GM12878 (cell line): ENCODE results near the gene SMIM1. TPM values are rescaled to one million over a fixed set of nuclear protein-coding genes. Genes with fewer than 3 reads are reported as not detected.

ENCODE experiments used
- ASH2L ChIP-seq: fragments of 300-600, 200-600 bp; sonication (generic); IDR thresholded peaks from 2 replicates; pipeline ENCODE4 v1.6.1; 2017; ENCODE audit warnings: low read depth, mild to moderate bottlenecking, borderline replicate concordance
- BCL3 ChIP-seq: IDR thresholded peaks from 2 replicates; pipeline ENCODE4 v1.6.1; 2011; ENCODE audit warnings: borderline replicate concordance, low read depth, mild to moderate bottlenecking, moderate library complexity, low read length; ENCODE audit not compliant: insufficient read depth, poor library complexity, severe bottlenecking
- BRCA1 ChIP-seq: IDR thresholded peaks from 2 replicates; pipeline ENCODE4 v1.6.1; 2011; ENCODE audit warnings: low read depth, low read length, improper control_type of control experiment
- CUX1 ChIP-seq: IDR thresholded peaks from 2 replicates; pipeline ENCODE4 v1.6.1; 2012; ENCODE audit warnings: improper control_type of control experiment, low read depth, low read length; ENCODE audit not compliant: insufficient replicate concordance
- ETV6 ChIP-seq, 2 experiments: fragments of 450-650 bp in 1 of 2; IDR thresholded peaks in 1 of 2; conservative IDR thresholded peaks in 1 of 2; 2 replicates each; pipeline ENCODE4 v1.6.1; 2014; ENCODE audit warnings: antibody characterized with exemption in 1 of 2, borderline replicate concordance in 1 of 2, low read depth in 1 of 2, mild to moderate bottlenecking in 1 of 2, moderate library complexity in 1 of 2
- JUNB ChIP-seq: IDR thresholded peaks from 2 replicates; pipeline ENCODE4 v1.6.1; 2016; ENCODE audit warnings: antibody characterized with exemption, mild to moderate bottlenecking
- JUND ChIP-seq: IDR thresholded peaks from 2 replicates; pipeline ENCODE4 v1.6.1; 2012; ENCODE audit warnings: low read depth, mild to moderate bottlenecking, low read length, improper control_type of control experiment, moderate library complexity
- KDM1A ChIP-seq: fragments of 200-600 bp; sonication (generic); IDR thresholded peaks from 2 replicates; pipeline ENCODE4 v1.6.1; 2016; ENCODE audit warnings: borderline replicate concordance
- MXI1 ChIP-seq: fragments of 150-350 bp; IDR thresholded peaks from 2 replicates; pipeline ENCODE4 v1.6.1; 2011; ENCODE audit warnings: low read depth, mild to moderate bottlenecking, inconsistent platforms, low read length, improper control_type of control experiment
- MYB ChIP-seq: fragments of 150-350 bp; IDR thresholded peaks from 2 replicates; pipeline ENCODE4 v1.6.1; 2014; ENCODE audit warnings: mild to moderate bottlenecking, low read depth, low read length, borderline replicate concordance
- MYC ChIP-seq: IDR thresholded peaks from 2 replicates; pipeline ENCODE4 v1.6.1; 2011; ENCODE audit warnings: mild to moderate bottlenecking, low read length, moderate library complexity, inconsistent platforms; ENCODE audit not compliant: insufficient read depth, insufficient replicate concordance, insufficient read length, severe bottlenecking
- POLR2A ChIP-seq: IDR thresholded peaks from 2 replicates; pipeline ENCODE4 v1.6.1; 2011; ENCODE audit warnings: low read depth, mild to moderate bottlenecking, low read length
- POU2F2 ChIP-seq: IDR thresholded peaks from 3 replicates; pipeline ENCODE4 v1.6.1; 2011; ENCODE audit warnings: low read depth, mild to moderate bottlenecking, low read length, borderline replicate concordance
- RB1 ChIP-seq: fragments of 450-650 bp; formaldehyde crosslinking; IDR thresholded peaks from 2 replicates; pipeline ENCODE4 v1.6.1; 2017; ENCODE audit warnings: mild to moderate bottlenecking, borderline replicate concordance
- RBBP5 ChIP-seq: fragments of 200-600 bp; sonication (generic); conservative IDR thresholded peaks from 2 replicates; pipeline ENCODE4 v1.6.1; 2016
- YY1 ChIP-seq: IDR thresholded peaks from 2 replicates; pipeline ENCODE4 v1.6.1; 2011; ENCODE audit warnings: low read depth, mild to moderate bottlenecking, low read length
- ZBTB33 ChIP-seq: fragments of 450-650 bp; IDR thresholded peaks from 2 replicates; pipeline ENCODE4 v1.6.1; 2017; ENCODE audit warnings: mild to moderate bottlenecking
- ZNF217 ChIP-seq: fragments of 450-650 bp; IDR thresholded peaks from 2 replicates; pipeline ENCODE4 v1.6.1; 2017; ENCODE audit warnings: antibody characterized with exemption, mild to moderate bottlenecking
- ZSCAN29 ChIP-seq: fragments of 450-650 bp; IDR thresholded peaks from 2 replicates; pipeline ENCODE4 v1.6.1; 2017; ENCODE audit warnings: mild to moderate bottlenecking, moderate library complexity
- polyA plus RNA-seq, 11 experiments: library from polyadenylated mRNA; depleted of rRNA in 4 of 11; unstranded in 6 of 11; stranded (reverse) in 5 of 11; fragments of >200 nt; fragmentation: Nextera tagmentation in 4 of 11; fragmentation: Illumina TruSeq in 1 of 11; extraction: Ambion mirVana in 4 of 11; extraction: Trizol in 1 of 11; gene quantifications; 1 replicate in 1 of 11; 2 replicates in 10 of 11; pipeline versions ENCODE4 v1.2.1 to v1.2.3, GENCODE V29; 2011 to 2016; ENCODE audit warnings: inconsistent platforms in 2 of 11, missing spikeins in 2 of 11, low read depth in 1 of 11
- total RNA-seq, 4 experiments: library from RNA; depleted of rRNA in 3 of 4; stranded (reverse); fragments of >200 nt in 3 of 4; fragmentation: Illumina TruSeq in 1 of 4; extraction: Trizol in 1 of 4; gene quantifications; 2 replicates each; pipeline versions ENCODE4 v1.2.1 to v1.2.3, GENCODE V29; 2013 to 2021

The SMIM1 gene
- total and polyA plus RNA-seq, 10 of the 15 experiments (the other 5 are each of a cell fraction or from before 2014, with no cell fraction given) = 0.30 to 0.37 TPM; not detected in 8

- TF ChIP-seq KDM1A (no peak), MXI1 (peak; percentile 40), ZNF217 (no peak), MYB (no peak), BRCA1 (no peak), BCL3 (no peak), ASH2L (0 out of 2 replicates have a peak, but pooled peaks have one; percentile 61), RBBP5 (no peak), JUND (0 out of 2 replicates have a peak, but pooled peaks have one; percentile 34), ZBTB33 (no peak), JUNB (no peak), ETV6 (conservative IDR thresholded peaks at IDR 0.05 in 1 of 2, IDR thresholded peaks at IDR 0.05 in 1 of 2; ENCODE audit: borderline replicate concordance in 1 of 2, low read depth in 1 of 2) (peak in 1 of 2 experiments; percentile 69; a peak in 2 of 4 replicates), POLR2A (peak; percentile 95), RB1 (peak; percentile 82; the same call in 1 of the 2 replicates), YY1 (peak; percentile 96), ZSCAN29 (no peak), MYC (no peak), CUX1 (no peak), POU2F2 (peak; percentile 57; the same call in 2 of the 3 replicates)
These were observed 23.9 kb downstream of the SMIM1 start, which contains the start of gene LRRC47 (continued) for GRCh38 chr1:3796215-3797061.
